ENCODE measurements around the gene ADD2.

Gene ADD2

GRCh38 chr2:70608373-70608772 lies 159.6 kb downstream of the ADD2 start:
- TF ChIP-seq ZFX (IDR thresholded peaks at IDR 0.05; ENCODE audit: borderline replicate concordance): no peak
- TF ChIP-seq CTCF (IDR thresholded peaks at IDR 0.05): no peak
- H3K27ac ChIP-seq: no peak overlapping the region

GRCh38 chr2:70607121-70607561 lies 160.9 kb downstream of the ADD2 start:
- TF ChIP-seq CTCF (IDR thresholded peaks at IDR 0.05) (no peak), ZFX (IDR thresholded peaks at IDR 0.05; ENCODE audit: borderline replicate concordance) (no peak)
- H3K27ac ChIP-seq: no peak overlapping the region
